CD4-positive, alpha-beta T cell treated with Interleukin-6 at 100 ng/mL for 8 hours (primary cell): ENCODE results near the gene CYP8B1.

Experiments
- DNase-seq: peaks from one replicate; pipeline ENCODE4 v3.0.0-alpha.2; 2020; ENCODE audit warnings: mixed read lengths, low spot score

The CYP8B1 gene

DNA sequence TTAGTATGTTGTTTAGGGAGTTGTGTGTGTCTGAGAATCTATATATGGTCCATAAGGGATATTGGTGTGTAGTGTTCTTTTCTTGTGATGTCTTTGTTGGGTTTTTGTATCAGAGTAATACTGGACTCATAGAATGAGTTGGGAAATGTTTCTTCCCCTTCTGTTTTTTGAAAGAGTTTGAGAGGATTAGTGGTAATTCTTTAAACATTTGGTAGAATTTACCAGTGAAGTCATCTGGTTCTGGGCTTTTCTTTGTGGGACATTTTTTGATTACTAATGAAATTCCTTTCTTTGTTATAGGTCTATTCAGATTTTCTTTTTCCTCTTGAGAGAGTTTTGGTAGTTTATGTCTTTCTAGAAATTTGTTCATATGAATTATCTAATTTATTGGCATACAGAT, 49.5 kb downstream of the CYP8B1 start:
- DNase-seq, result no peak

DNA sequence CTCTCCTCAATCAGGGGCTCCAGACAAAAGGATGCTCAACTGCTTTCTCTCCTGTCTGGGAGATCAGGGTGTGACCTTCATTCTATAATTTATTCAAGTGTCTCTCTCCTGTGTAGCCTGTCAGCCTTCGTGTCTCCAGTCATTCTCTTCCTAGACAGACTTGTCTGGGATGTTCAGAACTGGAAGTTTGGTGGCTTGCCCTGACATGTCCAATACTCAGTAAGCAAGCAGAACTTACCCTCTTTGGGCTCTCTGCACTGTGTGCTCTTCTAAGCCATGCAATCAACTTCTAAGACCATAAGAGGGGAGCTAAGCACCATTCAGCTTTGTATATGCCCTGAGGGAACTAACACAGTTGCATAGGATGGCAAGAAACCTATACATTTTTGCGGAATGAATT, 52.3 kb downstream of the CYP8B1 start:
- no peak for DNase-seq

DNA sequence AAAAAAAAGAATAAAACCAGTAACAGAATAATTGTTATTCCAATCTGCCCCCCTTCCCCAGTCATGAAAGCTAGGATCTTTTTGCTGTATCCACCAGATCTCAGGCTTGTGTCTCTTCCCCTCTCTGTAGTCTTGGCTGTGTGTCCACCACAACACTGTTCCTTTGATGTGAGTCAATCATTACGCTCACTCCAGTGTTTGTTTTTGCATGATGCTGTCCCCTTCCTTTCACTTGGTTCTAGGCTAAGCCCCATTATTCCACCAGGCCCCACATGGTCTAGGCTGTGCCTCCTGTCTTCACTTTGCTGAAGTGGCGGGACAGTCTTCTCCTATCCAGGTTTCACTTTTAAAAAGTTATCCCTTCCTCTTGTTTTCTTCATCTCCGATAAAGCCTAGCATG, 52.9 kb downstream of the CYP8B1 start:
- DNase-seq, result no peak
